H9 (cell line): ENCODE data around the gene PMCH. TPM values are rescaled to one million over a fixed set of nuclear protein-coding genes. Genes with fewer than 3 reads are reported as not detected.

Experiments
- DNase-seq: peaks from one replicate; pipeline ENCODE4 v3.0.0-alpha.2; 2017
- H2AFZ ChIP-seq: one replicate; pipeline ENCODE4 v1.6.1; 2013; ENCODE audit warnings: mild to moderate bottlenecking, low read length, control low read depth, moderate library complexity
- H2AK5ac ChIP-seq: 2 replicates; pipeline ENCODE4 v1.6.1; 2013; ENCODE audit warnings: low read length, control low read depth, mixed read lengths; ENCODE audit not compliant: insufficient read length
- H2BK120ac ChIP-seq: one replicate; pipeline ENCODE4 v1.6.1; 2013; ENCODE audit warnings: low read depth, mild to moderate bottlenecking, low read length, control low read depth, inconsistent platforms; ENCODE audit not compliant: poor library complexity, severe bottlenecking
- H2BK12ac ChIP-seq: 2 replicates; pipeline ENCODE4 v1.6.1; 2013; ENCODE audit warnings: low read length, control low read depth, mixed read lengths, low read depth; ENCODE audit not compliant: insufficient read length
- H2BK15ac ChIP-seq: 2 replicates; pipeline ENCODE4 v1.6.1; 2013; ENCODE audit warnings: low read depth, low read length, control low read depth
- H2BK20ac ChIP-seq: one replicate; pipeline ENCODE4 v1.6.1; 2013; ENCODE audit warnings: low read depth, mild to moderate bottlenecking, low read length, control low read depth, inconsistent platforms; ENCODE audit not compliant: poor library complexity, severe bottlenecking
- H2BK5ac ChIP-seq: 2 replicates; pipeline ENCODE4 v1.6.1; 2013; ENCODE audit warnings: low read length, control low read depth, mixed read lengths; ENCODE audit not compliant: insufficient read length
- H3K14ac ChIP-seq: 2 replicates; pipeline ENCODE4 v1.6.1; 2013; ENCODE audit warnings: low read length, control low read depth; ENCODE audit not compliant: insufficient read depth
- H3K18ac ChIP-seq: 2 replicates; pipeline ENCODE4 v1.6.1; 2013; ENCODE audit warnings: low read depth, mild to moderate bottlenecking, mixed read lengths, low read length, control low read depth; ENCODE audit not compliant: insufficient read length
- H3K23ac ChIP-seq: 2 replicates; pipeline ENCODE4 v1.6.1; 2013; ENCODE audit warnings: low read length, control low read depth, mixed read lengths, low read depth; ENCODE audit not compliant: insufficient read length
- H3K23me2 ChIP-seq: 2 replicates; pipeline ENCODE4 v1.6.1; 2013; ENCODE audit warnings: low read depth, mild to moderate bottlenecking, mixed read lengths, low read length, control low read depth; ENCODE audit not compliant: insufficient read length, poor library complexity, severe bottlenecking
- H3K27ac ChIP-seq: 2 replicates; pipeline ENCODE4 v1.5.1; 2013; ENCODE audit warnings: low read length, control low read depth, mixed read lengths, low read depth; ENCODE audit not compliant: insufficient read length
- H3K27me3 ChIP-seq: 2 replicates; pipeline ENCODE4 v1.6.1; 2013; ENCODE audit warnings: low read length, control low read depth, inconsistent platforms; ENCODE audit not compliant: insufficient read depth
- H3K4ac ChIP-seq: 2 replicates; pipeline ENCODE4 v1.6.1; 2013; ENCODE audit warnings: low read depth, mild to moderate bottlenecking, control low read depth, inconsistent platforms, low read length, moderate library complexity
- H3K4me1 ChIP-seq: 2 replicates; pipeline ENCODE4 v1.6.1; 2013; ENCODE audit warnings: low read length, control low read depth, inconsistent platforms; ENCODE audit not compliant: insufficient read depth
- H3K4me2 ChIP-seq: 2 replicates; pipeline ENCODE4 v1.6.1; 2013; ENCODE audit warnings: low read length, control low read depth, mixed read lengths; ENCODE audit not compliant: insufficient read length, insufficient read depth
- H3K56ac ChIP-seq: 2 replicates; pipeline ENCODE4 v1.6.1; 2013; ENCODE audit warnings: low read depth, mild to moderate bottlenecking, mixed read lengths, low read length, control low read depth; ENCODE audit not compliant: insufficient read length
- H3K79me1 ChIP-seq: 2 replicates; pipeline ENCODE4 v1.6.1; 2013; ENCODE audit warnings: low read depth, mild to moderate bottlenecking, moderate library complexity, low read length, control low read depth, inconsistent platforms; ENCODE audit not compliant: insufficient read depth, poor library complexity, severe bottlenecking
- H3K79me2 ChIP-seq: 2 replicates; pipeline ENCODE4 v1.6.1; 2013; ENCODE audit warnings: low read length, control low read depth, inconsistent platforms; ENCODE audit not compliant: insufficient read depth
- H3K9ac ChIP-seq: 2 replicates; pipeline ENCODE4 v1.6.1; 2013; ENCODE audit warnings: low read length, control low read depth, mixed read lengths; ENCODE audit not compliant: insufficient read length; ENCODE audit errors: extremely low read depth
- H3K9me3 ChIP-seq: one replicate; pipeline ENCODE4 v1.6.1; 2013; ENCODE audit warnings: low read depth, low read length, inconsistent platforms; ENCODE audit not compliant: control insufficient read depth
- H3T11ph ChIP-seq: one replicate; pipeline ENCODE4 v1.6.1; 2013; ENCODE audit warnings: mild to moderate bottlenecking, low read length, control low read depth, inconsistent platforms
- H4K20me1 ChIP-seq: one replicate; pipeline ENCODE4 v1.6.1; 2013; ENCODE audit not compliant: control insufficient read depth, insufficient read length, insufficient read depth
- H4K5ac ChIP-seq: 2 replicates; pipeline ENCODE4 v1.6.1; 2013; ENCODE audit warnings: low read depth, mild to moderate bottlenecking, mixed read lengths, low read length, control low read depth; ENCODE audit not compliant: insufficient read length
- H4K8ac ChIP-seq: replicated peaks from 2 replicates; pipeline ENCODE4 v1.6.1; 2013; ENCODE audit warnings: low read length, control low read depth, mixed read lengths, low read depth; ENCODE audit not compliant: insufficient read length
- H4K91ac ChIP-seq: 2 replicates; pipeline ENCODE4 v1.6.1; 2013; ENCODE audit warnings: low read depth, mild to moderate bottlenecking, moderate library complexity, mixed read lengths, low read length, control low read depth; ENCODE audit not compliant: insufficient read length
- H3K27ac Mint-ChIP-seq, 3 experiments: 2 replicates in 2 of 3; 3 replicates in 1 of 3; pipeline ENCODE4 v1.8.0; 2020 to 2021; ENCODE audit warnings: mixed read lengths in 3 of 3, mild to moderate bottlenecking in 1 of 3, moderate library complexity in 1 of 3
- H3K27me3 Mint-ChIP-seq: 2 replicates; pipeline ENCODE4 v1.8.0; 2021; ENCODE audit warnings: low read depth, mild to moderate bottlenecking, moderate library complexity, mixed read lengths
- H3K36me3 Mint-ChIP-seq, 3 experiments: 2 replicates in 2 of 3; 3 replicates in 1 of 3; pipeline ENCODE4 v1.8.0; 2020 to 2021; ENCODE audit warnings: low read depth in 3 of 3, mixed read lengths in 3 of 3; ENCODE audit not compliant: insufficient read depth in 1 of 3
- H3K4me1 Mint-ChIP-seq, 2 experiments: 2 replicates each; pipeline ENCODE4 v1.8.0; 2020; ENCODE audit warnings: mixed read lengths in 2 of 2
- H3K4me3 Mint-ChIP-seq, 2 experiments: 2 replicates in 1 of 2; 3 replicates in 1 of 2; pipeline ENCODE4 v1.8.0; 2020 to 2021; ENCODE audit warnings: mild to moderate bottlenecking in 2 of 2, mixed read lengths in 2 of 2, moderate library complexity in 1 of 2
- H3K9me3 Mint-ChIP-seq, 2 experiments: 2 replicates in 1 of 2; 3 replicates in 1 of 2; pipeline ENCODE4 v1.8.0; 2020; ENCODE audit warnings: mild to moderate bottlenecking in 2 of 2, mixed read lengths in 2 of 2, moderate library complexity in 1 of 2
- CTCF ChIP-seq: fragments of 200-600 bp; sonication (generic); conservative IDR thresholded peaks from 3 replicates; pipeline ENCODE4 v1.8.0; 2021; ENCODE audit warnings: antibody characterized with exemption, mild to moderate bottlenecking
- total RNA-seq: library from RNA; stranded (reverse); gene quantifications from 2 replicates; pipeline ENCODE4 v1.2.1, GENCODE V29; 2021

Gene PMCH
- total RNA-seq, 1 experiment from 2014 or later: not detected

- Mint-ChIP-seq H3K27ac (no peak overlapping the region; a peak in 1 of 7 replicates), H3K36me3 (peaks cover 4% of the 10 kb centered on the region in 3 experiments; a peak in 4 of 7 replicates), H3K4me3 (no peak overlapping the region), H3K27me3 (no peaks in the 10 kb centered on the region; the same call in 1 of the 2 replicates), H3K4me1 (no peaks in the 10 kb centered on the region), H3K9me3 (no peaks in the 10 kb centered on the region)
- H4K91ac ChIP-seq: no peak overlapping the region
- H3K9me3 ChIP-seq: no peaks in the 10 kb centered on the region
- no peak overlapping the region for H2AFZ ChIP-seq
- TF ChIP-seq CTCF: no peak
- H2BK5ac ChIP-seq: no peak overlapping the region
- H3K18ac ChIP-seq: no peak overlapping the region
- no peak overlapping the region for H4K8ac ChIP-seq
- H3K23ac ChIP-seq: no peak overlapping the region
- no peak overlapping the region for H2BK12ac ChIP-seq
- H3K27ac ChIP-seq: no peak overlapping the region
- no peak overlapping the region for H2AK5ac ChIP-seq
- no peaks in the 10 kb centered on the region for H4K20me1 ChIP-seq
- no peak overlapping the region for H2BK15ac ChIP-seq
- no peak overlapping the region for H3K4ac ChIP-seq
- no peaks in the 10 kb centered on the region for H3K4me1 ChIP-seq
- no peak overlapping the region for H2BK120ac ChIP-seq
- H3K9ac ChIP-seq: no peak overlapping the region
- DNase-seq: no peak
- H3K56ac ChIP-seq: no peak overlapping the region
- no peak overlapping the region for H4K5ac ChIP-seq
- H3K79me2 ChIP-seq: no peaks in the 10 kb centered on the region
- no peaks in the 10 kb centered on the region for H3K79me1 ChIP-seq
- H3K14ac ChIP-seq: no peak overlapping the region
- H3K4me2 ChIP-seq: no peak overlapping the region
- H2BK20ac ChIP-seq: no peak overlapping the region
- no peak overlapping the region for H3T11ph ChIP-seq
- no peaks in the 10 kb centered on the region for H3K27me3 ChIP-seq
- H3K23me2 ChIP-seq: no peaks in the 10 kb centered on the region
These were observed 25.7 kb downstream of the PMCH start for GRCh38 chr12:102171951-102172350.
